Ectodermal cell (in vitro differentiated cells): Measurements from ENCODE around the gene FMNL2.
A peak's percentile ranks its signal among the peaks of the same experiment; 100 is the strongest.

Source experiments
- H3K27ac ChIP-seq: 2 replicates; pipeline ENCODE4 v1.7.0; 2013; ENCODE audit warnings: mild to moderate bottlenecking, low read depth, low read length; ENCODE audit not compliant: insufficient read depth, poor library complexity, severe bottlenecking
- H3K27me3 ChIP-seq: 2 replicates; pipeline ENCODE4 v1.7.0; 2013; ENCODE audit warnings: mild to moderate bottlenecking, low read length; ENCODE audit not compliant: insufficient read depth, control insufficient read depth, poor library complexity, severe bottlenecking
- H3K36me3 ChIP-seq: one replicate; pipeline ENCODE4 v1.7.0; 2013; ENCODE audit warnings: low read length; ENCODE audit not compliant: control insufficient read depth, insufficient read depth
- H3K4me1 ChIP-seq: one replicate; pipeline ENCODE4 v1.7.0; 2013; ENCODE audit warnings: low read length; ENCODE audit not compliant: control insufficient read depth, insufficient read depth
- H3K4me3 ChIP-seq: 2 replicates; pipeline ENCODE4 v1.7.0; 2013; ENCODE audit warnings: low read depth, low read length, control low read depth; ENCODE audit not compliant: insufficient read depth
- H3K9me3 ChIP-seq: 2 replicates; pipeline ENCODE4 v1.7.0; 2013; ENCODE audit warnings: mild to moderate bottlenecking, low read length, moderate library complexity; ENCODE audit not compliant: control insufficient read depth
- WGBS, 2 experiments: methylation state at CpG; one replicate each; pipeline ENCODE4 v1.1.7; 2013; ENCODE audit warnings: missing lambda C conversion rate in 2 of 2; 5-methylcytosine and 5-hydroxymethylcytosine counted together

FMNL2 gene

GRCh38 chr2:152444448-152444847 is 109.5 kb downstream of the FMNL2 start:
- H3K36me3 ChIP-seq = no peaks in the 10 kb centered on the region
- no peak overlapping the region for H3K4me3 ChIP-seq
- H3K4me1 ChIP-seq = peaks cover 14% of the 10 kb centered on the region
- WGBS, 2 experiments = 93 to 97% methylated on average over 3 of the region's 3 CpGs
- H3K27me3 ChIP-seq = no peaks in the 10 kb centered on the region
- H3K9me3 ChIP-seq = no peaks in the 10 kb centered on the region
- no peak overlapping the region for H3K27ac ChIP-seq

GRCh38 chr2:152445375-152445774 is 110.4 kb downstream of the FMNL2 start:
- H3K27ac ChIP-seq = no peak overlapping the region
- H3K27me3 ChIP-seq = no peaks in the 10 kb centered on the region
- WGBS, 2 experiments = 0 to 3% methylated on average over 1 of the region's 2 CpGs
- H3K4me3 ChIP-seq = no peak overlapping the region
- no peaks in the 10 kb centered on the region for H3K36me3 ChIP-seq
- no peaks in the 10 kb centered on the region for H3K9me3 ChIP-seq
- H3K4me1 ChIP-seq = peaks cover 5% of the 10 kb centered on the region

- WGBS, 2 experiments = 79% methylated on average over 3 of the region's 3 CpGs
- Histone ChIP-seq H3K4me1 (peaks cover 5% of the 10 kb centered on the region), H3K27ac (no peak overlapping the region), H3K36me3 (no peaks in the 10 kb centered on the region), H3K9me3 (no peaks in the 10 kb centered on the region), H3K27me3 (no peaks in the 10 kb centered on the region), H3K4me3 (no peak overlapping the region)
These were observed 110.8 kb downstream of the FMNL2 start for GRCh38 chr2:152445791-152446201.

- Histone ChIP-seq H3K4me1 (peaks cover 5% of the 10 kb centered on the region), H3K4me3 (no peak overlapping the region), H3K27ac (no peak overlapping the region), H3K9me3 (no peaks in the 10 kb centered on the region), H3K36me3 (no peaks in the 10 kb centered on the region), H3K27me3 (no peaks in the 10 kb centered on the region)
- no CpG with 5 or more reads among the region's 1 CpG for WGBS, 2 experiments
These were observed 111.2 kb downstream of the FMNL2 start for GRCh38 chr2:152446213-152446612.

GRCh38 chr2:152447897-152448296 is 112.9 kb downstream of the FMNL2 start:
- Histone ChIP-seq H3K36me3 (no peaks in the 10 kb centered on the region), H3K4me1 (peaks cover 12% of the 10 kb centered on the region), H3K27ac (no peak overlapping the region), H3K27me3 (no peaks in the 10 kb centered on the region), H3K9me3 (no peaks in the 10 kb centered on the region), H3K4me3 (no peak overlapping the region)
- 100% methylated on average over 1 of the region's 1 CpG; no CpG with 5 or more reads in 1 of the 2 experiments for WGBS, 2 experiments

- peaks cover 12% of the 10 kb centered on the region for H3K4me1 ChIP-seq
- no peaks in the 10 kb centered on the region for H3K9me3 ChIP-seq
- H3K27ac ChIP-seq = no peak overlapping the region
- H3K27me3 ChIP-seq = no peaks in the 10 kb centered on the region
- H3K36me3 ChIP-seq = no peaks in the 10 kb centered on the region
- WGBS, 2 experiments = 90% methylated on average over 5 of the region's 5 CpGs
- H3K4me3 ChIP-seq = no peak overlapping the region
These were observed 113.6 kb downstream of the FMNL2 start for GRCh38 chr2:152448606-152449005.

GRCh38 chr2:152449578-152449977 is 114.6 kb downstream of the FMNL2 start:
- 74 to 77% methylated on average over 3 of the region's 3 CpGs for WGBS, 2 experiments
- Histone ChIP-seq H3K27me3 (no peaks in the 10 kb centered on the region), H3K36me3 (no peaks in the 10 kb centered on the region), H3K9me3 (no peaks in the 10 kb centered on the region), H3K27ac (no peak overlapping the region), H3K4me3 (no peak overlapping the region), H3K4me1 (peaks cover 15% of the 10 kb centered on the region)

- WGBS, 2 experiments = 68 to 77% methylated on average over 4 of the region's 4 CpGs
- H3K36me3 ChIP-seq = no peaks in the 10 kb centered on the region
- peaks cover 21% of the 10 kb centered on the region for H3K4me1 ChIP-seq
These were observed 115.2 kb downstream of the FMNL2 start for GRCh38 chr2:152450176-152450575.

GRCh38 chr2:152452256-152452973 is 117.4 kb downstream of the FMNL2 start:
- Histone ChIP-seq H3K4me1 (peaks cover 21% of the 10 kb centered on the region), H3K9me3 (no peaks in the 10 kb centered on the region), H3K27me3 (no peaks in the 10 kb centered on the region), H3K36me3 (no peaks in the 10 kb centered on the region), H3K27ac (peak overlapping the region; percentile 86), H3K4me3 (no peak overlapping the region)
- WGBS, 2 experiments = 24 to 26% methylated on average over 13 of the region's 13 CpGs

More at GRCh38 chr2:152450176-152450575, 115.2 kb downstream of the FMNL2 start:
- no peak overlapping the region for H3K27ac ChIP-seq
- H3K9me3 ChIP-seq = no peaks in the 10 kb centered on the region
- no peak overlapping the region for H3K4me3 ChIP-seq
- no peaks in the 10 kb centered on the region for H3K27me3 ChIP-seq

GRCh38 chr2:152453129-152453911 is 118.3 kb downstream of the FMNL2 start:
- H3K4me1 ChIP-seq = peaks cover 21% of the 10 kb centered on the region
- no peaks in the 10 kb centered on the region for H3K36me3 ChIP-seq
- no peaks in the 10 kb centered on the region for H3K27me3 ChIP-seq
- no peak overlapping the region for H3K4me3 ChIP-seq
- H3K27ac ChIP-seq = peak overlapping the region; percentile 86
- H3K9me3 ChIP-seq = no peaks in the 10 kb centered on the region
- 6 to 11% methylated on average over 9 of the region's 9 CpGs for WGBS, 2 experiments
